H9 (cell line): ENCODE results near the gene CLTCL1. TPM values are rescaled to one million over a fixed set of nuclear protein-coding genes. Genes with fewer than 3 reads are reported as not detected.

Experiments
- DNase-seq: peaks from one replicate; pipeline ENCODE4 v3.0.0-alpha.2; 2017
- H2AFZ ChIP-seq: one replicate; pipeline ENCODE4 v1.6.1; 2013; ENCODE audit warnings: mild to moderate bottlenecking, low read length, control low read depth, moderate library complexity
- H2AK5ac ChIP-seq: 2 replicates; pipeline ENCODE4 v1.6.1; 2013; ENCODE audit warnings: low read length, control low read depth, mixed read lengths; ENCODE audit not compliant: insufficient read length
- H2BK120ac ChIP-seq: one replicate; pipeline ENCODE4 v1.6.1; 2013; ENCODE audit warnings: low read depth, mild to moderate bottlenecking, low read length, control low read depth, inconsistent platforms; ENCODE audit not compliant: poor library complexity, severe bottlenecking
- H2BK12ac ChIP-seq: 2 replicates; pipeline ENCODE4 v1.6.1; 2013; ENCODE audit warnings: low read length, control low read depth, mixed read lengths, low read depth; ENCODE audit not compliant: insufficient read length
- H2BK15ac ChIP-seq: 2 replicates; pipeline ENCODE4 v1.6.1; 2013; ENCODE audit warnings: low read depth, low read length, control low read depth
- H2BK20ac ChIP-seq: one replicate; pipeline ENCODE4 v1.6.1; 2013; ENCODE audit warnings: low read depth, mild to moderate bottlenecking, low read length, control low read depth, inconsistent platforms; ENCODE audit not compliant: poor library complexity, severe bottlenecking
- H2BK5ac ChIP-seq: 2 replicates; pipeline ENCODE4 v1.6.1; 2013; ENCODE audit warnings: low read length, control low read depth, mixed read lengths; ENCODE audit not compliant: insufficient read length
- H3K14ac ChIP-seq: 2 replicates; pipeline ENCODE4 v1.6.1; 2013; ENCODE audit warnings: low read length, control low read depth; ENCODE audit not compliant: insufficient read depth
- H3K18ac ChIP-seq: 2 replicates; pipeline ENCODE4 v1.6.1; 2013; ENCODE audit warnings: low read depth, mild to moderate bottlenecking, mixed read lengths, low read length, control low read depth; ENCODE audit not compliant: insufficient read length
- H3K23ac ChIP-seq: 2 replicates; pipeline ENCODE4 v1.6.1; 2013; ENCODE audit warnings: low read length, control low read depth, mixed read lengths, low read depth; ENCODE audit not compliant: insufficient read length
- H3K23me2 ChIP-seq: 2 replicates; pipeline ENCODE4 v1.6.1; 2013; ENCODE audit warnings: low read depth, mild to moderate bottlenecking, mixed read lengths, low read length, control low read depth; ENCODE audit not compliant: insufficient read length, poor library complexity, severe bottlenecking
- H3K27ac ChIP-seq: 2 replicates; pipeline ENCODE4 v1.5.1; 2013; ENCODE audit warnings: low read length, control low read depth, mixed read lengths, low read depth; ENCODE audit not compliant: insufficient read length
- H3K27me3 ChIP-seq: 2 replicates; pipeline ENCODE4 v1.6.1; 2013; ENCODE audit warnings: low read length, control low read depth, inconsistent platforms; ENCODE audit not compliant: insufficient read depth
- H3K4ac ChIP-seq: 2 replicates; pipeline ENCODE4 v1.6.1; 2013; ENCODE audit warnings: low read depth, mild to moderate bottlenecking, control low read depth, inconsistent platforms, low read length, moderate library complexity
- H3K4me1 ChIP-seq: 2 replicates; pipeline ENCODE4 v1.6.1; 2013; ENCODE audit warnings: low read length, control low read depth, inconsistent platforms; ENCODE audit not compliant: insufficient read depth
- H3K4me2 ChIP-seq: 2 replicates; pipeline ENCODE4 v1.6.1; 2013; ENCODE audit warnings: low read length, control low read depth, mixed read lengths; ENCODE audit not compliant: insufficient read length, insufficient read depth
- H3K56ac ChIP-seq: 2 replicates; pipeline ENCODE4 v1.6.1; 2013; ENCODE audit warnings: low read depth, mild to moderate bottlenecking, mixed read lengths, low read length, control low read depth; ENCODE audit not compliant: insufficient read length
- H3K79me1 ChIP-seq: 2 replicates; pipeline ENCODE4 v1.6.1; 2013; ENCODE audit warnings: low read depth, mild to moderate bottlenecking, moderate library complexity, low read length, control low read depth, inconsistent platforms; ENCODE audit not compliant: insufficient read depth, poor library complexity, severe bottlenecking
- H3K79me2 ChIP-seq: 2 replicates; pipeline ENCODE4 v1.6.1; 2013; ENCODE audit warnings: low read length, control low read depth, inconsistent platforms; ENCODE audit not compliant: insufficient read depth
- H3K9ac ChIP-seq: 2 replicates; pipeline ENCODE4 v1.6.1; 2013; ENCODE audit warnings: low read length, control low read depth, mixed read lengths; ENCODE audit not compliant: insufficient read length; ENCODE audit errors: extremely low read depth
- H3K9me3 ChIP-seq: one replicate; pipeline ENCODE4 v1.6.1; 2013; ENCODE audit warnings: low read depth, low read length, inconsistent platforms; ENCODE audit not compliant: control insufficient read depth
- H3T11ph ChIP-seq: one replicate; pipeline ENCODE4 v1.6.1; 2013; ENCODE audit warnings: mild to moderate bottlenecking, low read length, control low read depth, inconsistent platforms
- H4K20me1 ChIP-seq: one replicate; pipeline ENCODE4 v1.6.1; 2013; ENCODE audit not compliant: control insufficient read depth, insufficient read length, insufficient read depth
- H4K5ac ChIP-seq: 2 replicates; pipeline ENCODE4 v1.6.1; 2013; ENCODE audit warnings: low read depth, mild to moderate bottlenecking, mixed read lengths, low read length, control low read depth; ENCODE audit not compliant: insufficient read length
- H4K8ac ChIP-seq: replicated peaks from 2 replicates; pipeline ENCODE4 v1.6.1; 2013; ENCODE audit warnings: low read length, control low read depth, mixed read lengths, low read depth; ENCODE audit not compliant: insufficient read length
- H4K91ac ChIP-seq: 2 replicates; pipeline ENCODE4 v1.6.1; 2013; ENCODE audit warnings: low read depth, mild to moderate bottlenecking, moderate library complexity, mixed read lengths, low read length, control low read depth; ENCODE audit not compliant: insufficient read length
- H3K27ac Mint-ChIP-seq, 3 experiments: 2 replicates in 2 of 3; 3 replicates in 1 of 3; pipeline ENCODE4 v1.8.0; 2020 to 2021; ENCODE audit warnings: mixed read lengths in 3 of 3, mild to moderate bottlenecking in 1 of 3, moderate library complexity in 1 of 3
- H3K27me3 Mint-ChIP-seq: 2 replicates; pipeline ENCODE4 v1.8.0; 2021; ENCODE audit warnings: low read depth, mild to moderate bottlenecking, moderate library complexity, mixed read lengths
- H3K36me3 Mint-ChIP-seq, 3 experiments: 2 replicates in 2 of 3; 3 replicates in 1 of 3; pipeline ENCODE4 v1.8.0; 2020 to 2021; ENCODE audit warnings: low read depth in 3 of 3, mixed read lengths in 3 of 3; ENCODE audit not compliant: insufficient read depth in 1 of 3
- H3K4me1 Mint-ChIP-seq, 2 experiments: 2 replicates each; pipeline ENCODE4 v1.8.0; 2020; ENCODE audit warnings: mixed read lengths in 2 of 2
- H3K4me3 Mint-ChIP-seq, 2 experiments: 2 replicates in 1 of 2; 3 replicates in 1 of 2; pipeline ENCODE4 v1.8.0; 2020 to 2021; ENCODE audit warnings: mild to moderate bottlenecking in 2 of 2, mixed read lengths in 2 of 2, moderate library complexity in 1 of 2
- H3K9me3 Mint-ChIP-seq, 2 experiments: 2 replicates in 1 of 2; 3 replicates in 1 of 2; pipeline ENCODE4 v1.8.0; 2020; ENCODE audit warnings: mild to moderate bottlenecking in 2 of 2, mixed read lengths in 2 of 2, moderate library complexity in 1 of 2
- CTCF ChIP-seq: fragments of 200-600 bp; sonication (generic); conservative IDR thresholded peaks from 3 replicates; pipeline ENCODE4 v1.8.0; 2021; ENCODE audit warnings: antibody characterized with exemption, mild to moderate bottlenecking
- WGBS: extraction: QIAGEN DNeasy Blood & Tissue Kit; methylation state at CpG from one replicate; pipeline ENCODE4 v1.1.7; 2013; ENCODE audit warnings: missing lambda C conversion rate, low lambda C conversion rate, mixed read lengths; ENCODE audit not compliant: insufficient read length; ENCODE audit errors: extremely low coverage; 5-methylcytosine and 5-hydroxymethylcytosine counted together
- total RNA-seq: library from RNA; stranded (reverse); gene quantifications from 2 replicates; pipeline ENCODE4 v1.2.1, GENCODE V29; 2021

Gene CLTCL1
- total RNA-seq, 1 experiment from 2014 or later: 11.1 TPM

DNA sequence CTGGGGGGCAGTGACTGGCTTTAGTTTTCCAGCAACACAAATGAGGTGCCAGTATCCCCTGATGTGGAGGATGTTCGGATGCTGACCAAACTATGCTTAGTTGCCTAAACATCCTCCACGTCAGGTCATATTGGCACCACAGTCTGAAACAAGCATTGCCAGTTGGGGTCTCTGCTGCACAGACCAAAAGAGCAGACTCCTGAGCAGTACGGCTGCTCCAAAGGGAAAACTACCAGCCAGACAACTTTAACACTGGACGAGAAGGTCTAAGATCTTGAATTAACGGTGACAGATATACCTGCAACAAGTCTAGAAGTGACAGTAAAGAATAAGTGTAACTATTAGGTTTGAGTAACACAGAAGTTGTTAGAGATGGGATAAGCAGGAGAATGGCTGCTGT, 40.5 kb upstream of the CLTCL1 start:
- Histone ChIP-seq H4K8ac (no peak overlapping the region), H4K20me1 (no peaks in the 10 kb centered on the region), H2BK15ac (no peak overlapping the region), H3K18ac (no peak overlapping the region), H3K14ac (no peak overlapping the region), H3K4me1 (no peaks in the 10 kb centered on the region), H2BK20ac (no peak overlapping the region), H2AFZ (no peak overlapping the region), H3K27me3 (no peaks in the 10 kb centered on the region), H2BK120ac (no peak overlapping the region), H4K91ac (no peak overlapping the region), H3K27ac (no peak overlapping the region), H2BK12ac (no peak overlapping the region), H3K79me2 (no peaks in the 10 kb centered on the region), H3T11ph (no peak overlapping the region), H3K79me1 (no peaks in the 10 kb centered on the region), H3K23ac (no peak overlapping the region), H3K4me2 (no peak overlapping the region), H3K23me2 (no peaks in the 10 kb centered on the region), H3K9ac (no peak overlapping the region), H4K5ac (no peak overlapping the region), H3K56ac (no peak overlapping the region), H2AK5ac (no peak overlapping the region), H3K4ac (no peak overlapping the region), H3K9me3 (no peaks in the 10 kb centered on the region), H2BK5ac (no peak overlapping the region)
- H3K36me3 Mint-ChIP-seq: peaks cover 53 to 73% (median 68%) of the 10 kb centered on the region in 3 experiments
- WGBS: no CpG with 5 or more reads among the region's 5 CpGs
- no peak for TF ChIP-seq CTCF
- H3K4me1 Mint-ChIP-seq: no peaks in the 10 kb centered on the region
- DNase-seq: no peak
- H3K4me3 Mint-ChIP-seq: no peak overlapping the region; a peak in 1 of 5 replicates
- H3K27me3 Mint-ChIP-seq: no peaks in the 10 kb centered on the region; the same call in 1 of the 2 replicates
- peaks cover 5 to 10% of the 10 kb centered on the region in 2 experiments for H3K9me3 Mint-ChIP-seq
- no peak overlapping the region; a peak in 1 of 7 replicates for H3K27ac Mint-ChIP-seq
